GM04504 (cell line): ENCODE measurements around the gene CNKSR3.

Experiments
- DNase-seq: peaks from one replicate; pipeline ENCODE4 v3.0.0-alpha.2; 2012; ENCODE audit warnings: low read depth

CNKSR3 gene

GRCh38 chr6:154478701-154479060 lies 31.8 kb downstream of the CNKSR3 start:
- no peak for DNase-seq

GRCh38 chr6:154478021-154478700 lies 32.3 kb downstream of the CNKSR3 start:
- DNase-seq: no peak

GRCh38 chr6:154476494-154476893 lies 34.0 kb downstream of the CNKSR3 start:
- DNase-seq: no peak

- DNase-seq: peak; percentile 66
These were observed 35.6 kb downstream of the CNKSR3 start for GRCh38 chr6:154474648-154475428.

GRCh38 chr6:154473324-154473723 lies 37.2 kb downstream of the CNKSR3 start:
- no peak for DNase-seq

- DNase-seq: no peak
These were observed 38.7 kb downstream of the CNKSR3 start for GRCh38 chr6:154471609-154472362.

GRCh38 chr6:154469306-154469935 lies 41.1 kb downstream of the CNKSR3 start:
- DNase-seq: no peak

GRCh38 chr6:154468760-154469159 lies 41.7 kb downstream of the CNKSR3 start:
- DNase-seq: no peak

- DNase-seq: no peak
These were observed 43.4 kb downstream of the CNKSR3 start for GRCh38 chr6:154466971-154467679.

- DNase-seq: no peak
These were observed 44.3 kb downstream of the CNKSR3 start for GRCh38 chr6:154466139-154466538.

GRCh38 chr6:154463573-154464419 lies 46.7 kb downstream of the CNKSR3 start:
- DNase-seq: no peak

- no peak for DNase-seq
These were observed 48.1 kb downstream of the CNKSR3 start for GRCh38 chr6:154462425-154462824.

GRCh38 chr6:154461348-154461747 lies 49.1 kb downstream of the CNKSR3 start:
- DNase-seq: no peak

- no peak for DNase-seq
These were observed 50.0 kb downstream of the CNKSR3 start for GRCh38 chr6:154460306-154461071.

GRCh38 chr6:154459513-154459912 lies 51.0 kb downstream of the CNKSR3 start:
- no peak for DNase-seq

- no peak for DNase-seq
These were observed 51.7 kb downstream of the CNKSR3 start for GRCh38 chr6:154458565-154459470.

GRCh38 chr6:154457881-154458284 lies 52.6 kb downstream of the CNKSR3 start:
- no peak for DNase-seq

GRCh38 chr6:154457046-154457713 lies 53.3 kb downstream of the CNKSR3 start:
- DNase-seq: no peak
